Measurements from ENCODE around the gene CEACAM4.
"Not testable (repeated sequence)": the region's sequence is repeated elsewhere in the genome, so short reads cannot be mapped to it uniquely, and the experiment has no call there.

The CEACAM4 gene

DNA sequence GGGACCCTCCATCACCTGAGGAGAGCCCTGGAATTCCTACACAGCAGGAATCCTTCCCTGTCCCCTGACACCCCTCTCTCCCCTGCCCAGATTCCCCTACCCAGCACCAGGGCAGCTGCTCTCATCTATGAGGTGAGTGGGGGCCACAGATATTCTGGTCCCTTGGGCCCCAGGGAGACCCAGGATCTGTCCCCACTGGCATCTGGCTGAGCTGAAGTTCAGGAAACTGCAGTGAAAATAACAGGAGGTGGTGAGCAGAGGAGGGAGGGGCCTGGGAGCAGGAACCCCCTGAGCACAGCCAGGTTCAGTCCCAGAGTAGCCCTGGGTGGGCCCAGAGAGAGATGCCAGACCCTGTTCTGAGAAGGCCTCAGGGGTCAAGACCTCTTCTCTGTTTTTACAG, 40.8 kb downstream of the CEACAM4 start:
- DNase-seq (ENCODE audit: low read depth in 1 of 2, low spot score in 1 of 2), result no peak

DNA sequence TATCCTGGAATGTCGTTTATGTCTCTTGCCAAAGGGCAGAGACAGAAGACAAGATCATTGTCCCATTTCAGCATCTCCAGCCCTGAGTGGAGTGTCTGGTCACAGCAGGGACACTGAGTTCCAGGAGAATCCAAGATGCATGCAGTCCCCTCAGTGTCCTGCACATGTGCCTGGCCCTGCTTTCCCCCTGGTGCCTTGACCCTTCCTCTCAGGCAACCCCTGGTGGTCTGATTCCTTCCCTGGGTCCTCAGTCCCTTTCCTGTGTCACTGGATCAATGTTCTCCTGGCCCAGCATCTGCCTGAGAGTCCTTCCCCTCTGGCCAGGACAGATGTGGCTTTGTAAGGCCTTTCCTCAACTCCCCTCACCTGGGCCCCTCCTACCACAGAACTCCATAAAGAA, 41.9 kb downstream of the CEACAM4 start:
- no peak for DNase-seq (ENCODE audit: low read depth in 1 of 2, low spot score in 1 of 2)

DNA sequence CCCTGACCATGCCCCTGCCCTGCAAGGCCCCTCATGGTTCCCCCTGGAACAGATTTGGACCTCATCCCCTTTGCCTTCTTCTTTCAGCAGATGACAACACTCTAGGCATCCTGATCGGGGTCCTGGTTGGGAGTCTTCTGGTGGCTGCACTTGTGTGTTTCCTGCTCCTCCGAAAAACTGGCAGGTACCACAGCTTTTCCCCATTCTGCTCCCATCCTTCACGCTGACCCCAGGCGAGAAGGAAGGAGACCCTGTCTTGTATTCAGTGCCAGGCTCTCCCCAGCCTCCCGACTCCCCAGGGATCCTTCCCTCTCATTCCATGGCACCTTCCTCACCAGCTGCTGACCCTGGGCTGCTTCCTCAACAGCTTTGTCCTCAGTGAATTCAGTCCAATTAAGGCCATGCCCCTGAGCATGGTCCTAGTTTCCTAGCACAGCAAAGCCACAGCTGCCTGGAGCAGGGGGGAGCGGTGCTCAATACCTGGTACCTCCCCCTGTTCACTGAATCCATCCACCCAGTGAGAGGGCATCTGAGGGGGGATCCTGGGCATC, 42.5 kb downstream of the CEACAM4 start:
- no peak for DNase-seq (ENCODE audit: low read depth in 1 of 2, low spot score in 1 of 2)

DNA sequence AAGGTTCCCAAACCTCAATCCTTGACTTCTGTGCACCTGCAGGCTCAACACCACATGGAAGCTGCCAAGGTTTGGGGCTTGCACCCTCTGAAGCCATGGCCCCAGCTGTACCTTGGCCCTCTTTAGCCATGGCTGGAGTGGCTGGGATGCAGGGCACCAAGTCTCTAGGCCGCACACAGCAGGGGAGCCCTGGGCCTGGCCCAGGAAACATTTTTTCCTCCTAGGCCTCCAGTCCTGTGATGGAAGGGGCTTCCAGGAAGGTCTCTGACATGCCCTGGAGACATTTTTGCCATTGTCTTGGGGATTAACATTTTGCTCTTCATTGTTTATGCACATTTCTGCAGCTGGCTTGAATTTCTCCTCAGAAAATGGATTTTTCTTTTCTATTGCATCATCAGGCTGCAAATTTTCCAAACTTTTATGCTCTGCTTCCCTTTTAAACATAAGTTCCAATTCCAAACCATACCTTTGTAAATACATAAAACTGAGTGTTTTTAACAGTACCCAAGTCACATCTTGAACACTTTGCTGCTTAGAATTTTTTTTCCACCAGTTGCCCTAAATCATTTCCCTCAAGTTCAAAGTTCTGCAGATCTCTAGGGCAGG, 44.2 kb downstream of the CEACAM4 start:
- not testable (repeated sequence) for DNase-seq (ENCODE audit: low read depth in 1 of 2, low spot score in 1 of 2)

DNA sequence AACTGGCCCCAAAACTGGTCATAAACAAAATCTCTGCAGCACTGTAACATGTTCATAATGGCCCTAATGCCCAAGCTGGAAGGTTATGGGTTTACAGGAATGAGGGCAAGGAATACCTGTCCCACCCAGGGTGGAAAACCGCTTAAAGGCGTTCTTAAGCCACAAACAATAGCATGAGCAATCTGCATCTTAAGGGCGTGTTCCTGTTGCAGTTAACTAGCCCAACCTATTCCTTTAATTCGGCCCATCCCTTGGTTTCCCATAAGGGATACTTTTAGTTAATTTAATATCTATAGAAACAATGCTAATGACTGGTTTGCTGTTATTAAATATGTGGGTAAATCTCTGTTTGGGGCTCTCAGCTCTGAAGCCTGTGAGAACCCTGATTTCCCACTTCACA, 45.8 kb downstream of the CEACAM4 start:
- not testable (repeated sequence) for DNase-seq (ENCODE audit: low read depth in 1 of 2, low spot score in 1 of 2)

DNA sequence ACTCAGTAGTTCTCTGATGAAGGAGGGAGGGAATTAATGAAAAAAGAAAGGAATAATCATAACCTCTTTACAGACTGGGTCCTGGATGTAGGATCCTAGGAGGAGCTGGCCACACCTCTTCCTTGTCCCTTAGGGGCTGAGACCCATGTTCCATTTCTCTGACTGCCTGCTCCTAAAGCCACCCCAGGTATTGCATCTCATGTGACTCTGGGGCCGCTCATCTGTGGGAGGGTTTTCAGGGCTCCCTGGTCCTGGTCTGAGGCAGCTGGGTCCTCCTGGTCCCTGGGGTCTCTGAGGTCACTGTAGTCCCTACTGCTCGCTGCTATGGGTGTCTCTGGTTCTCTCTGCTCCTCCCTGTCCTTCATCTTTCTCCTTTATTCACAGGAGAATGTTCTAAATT, 48.0 kb downstream of the CEACAM4 start:
- DNase-seq (ENCODE audit: low read depth in 1 of 2, low spot score in 1 of 2), result no peak

DNA sequence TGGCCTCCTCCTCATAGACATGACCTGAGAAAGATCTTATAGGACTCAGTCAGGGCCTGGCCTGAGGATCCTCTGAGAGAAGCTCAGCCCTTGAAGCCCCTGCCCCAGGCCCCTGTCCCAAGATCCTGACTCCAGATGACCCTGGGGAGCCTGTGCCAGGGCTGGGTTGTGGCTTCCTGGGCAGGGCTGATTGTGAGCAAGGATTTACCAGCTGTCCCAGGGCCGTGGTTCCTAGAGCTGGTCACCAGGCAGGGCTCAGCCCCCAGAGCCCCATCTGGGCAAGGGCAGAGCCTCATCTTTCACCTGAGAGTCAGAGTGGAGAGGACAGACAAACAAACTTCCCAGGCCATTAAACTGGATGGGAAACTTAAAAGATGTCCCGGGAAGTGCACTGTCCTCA, 49.0 kb downstream of the CEACAM4 start:
- no peak for DNase-seq (ENCODE audit: low read depth in 1 of 2, low spot score in 1 of 2)

DNA sequence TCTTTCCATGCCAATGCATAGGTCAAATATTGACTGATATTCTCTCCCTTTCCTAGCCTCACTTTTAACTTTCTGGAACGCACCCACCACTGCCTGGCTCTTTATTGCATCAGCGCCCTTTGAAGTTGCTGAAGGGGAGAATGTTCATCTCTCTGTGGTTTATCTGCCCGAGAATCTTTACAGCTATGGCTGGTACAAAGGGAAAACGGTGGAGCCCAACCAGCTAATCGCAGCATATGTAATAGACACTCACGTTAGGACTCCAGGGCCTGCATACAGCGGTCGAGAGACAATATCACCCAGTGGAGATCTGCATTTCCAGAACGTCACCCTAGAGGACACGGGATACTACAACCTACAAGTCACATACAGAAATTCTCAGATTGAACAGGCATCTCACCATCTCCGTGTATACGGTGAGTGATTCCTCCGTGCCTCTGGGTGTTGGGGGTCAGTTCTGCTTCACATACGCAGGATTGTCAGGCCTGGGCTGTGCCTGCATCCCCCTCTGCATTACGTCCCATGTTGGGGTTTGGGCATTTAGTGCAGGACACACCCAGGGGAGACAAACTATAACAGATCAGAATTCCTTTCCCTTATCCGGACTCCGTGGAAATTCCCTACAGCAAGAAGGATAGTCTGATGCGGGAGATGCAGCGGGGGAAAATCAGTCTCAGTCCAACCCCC, 49.6 kb downstream of the CEACAM4 start:
- DNase-seq (ENCODE audit: low read depth in 1 of 2, low spot score in 1 of 2), result no peak

DNA sequence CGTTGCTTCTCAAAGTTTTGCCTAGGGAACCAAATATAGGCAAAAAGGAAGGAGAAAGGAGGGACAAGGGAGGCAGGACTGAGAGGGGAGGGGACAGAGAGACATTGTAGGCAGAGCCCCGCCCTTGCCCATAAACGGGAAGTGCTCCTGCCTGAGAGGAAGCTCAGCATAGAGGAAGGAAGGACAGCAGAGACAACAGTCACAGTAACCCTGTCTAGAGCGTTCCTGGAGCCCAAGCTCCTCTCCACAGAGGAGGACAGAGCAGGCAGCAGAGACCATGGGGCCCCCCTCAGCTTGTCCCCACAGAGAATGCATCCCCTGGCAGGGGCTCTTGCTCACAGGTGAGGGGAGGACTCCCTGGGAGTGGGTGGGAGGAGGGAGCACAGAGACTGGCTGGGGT, 50.9 kb downstream of the CEACAM4 start, which contains the start of gene CEACAM21:
Gene CEACAM21, plus strand, starts transcription at position 169 of the 400 bp plus-strand sequence. Its CDS starts 109 bp downstream, at position 278.
- DNase-seq (ENCODE audit: low read depth in 1 of 2, low spot score in 1 of 2), result no peak

DNA sequence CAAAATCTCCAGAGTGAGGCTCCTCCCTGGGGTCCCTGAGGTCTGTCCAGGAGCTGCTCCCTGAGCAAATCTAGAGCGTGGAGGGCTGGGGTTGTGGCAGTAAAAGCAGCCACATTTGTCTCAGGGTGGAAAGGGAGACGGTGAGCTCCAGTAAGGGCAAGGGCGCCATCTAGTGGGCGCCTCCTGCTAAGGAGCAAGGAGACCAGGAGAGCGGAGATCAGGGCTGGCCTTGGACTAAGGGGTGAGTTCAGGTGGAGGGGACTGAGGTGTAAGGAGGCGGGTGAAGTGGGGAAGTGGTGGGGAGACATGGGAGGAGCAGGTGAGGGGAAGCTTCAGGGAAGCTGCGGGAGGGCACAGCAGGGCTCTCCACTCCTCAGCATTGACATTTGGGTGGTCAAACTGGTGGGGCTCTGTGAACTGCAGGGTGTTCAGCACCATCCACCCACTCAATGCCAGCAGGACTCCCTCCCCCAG, 56.2 kb downstream of the CEACAM4 start:
- DNase-seq (ENCODE audit: low read depth in 1 of 2, low spot score in 1 of 2), result peak; percentile 77

DNA sequence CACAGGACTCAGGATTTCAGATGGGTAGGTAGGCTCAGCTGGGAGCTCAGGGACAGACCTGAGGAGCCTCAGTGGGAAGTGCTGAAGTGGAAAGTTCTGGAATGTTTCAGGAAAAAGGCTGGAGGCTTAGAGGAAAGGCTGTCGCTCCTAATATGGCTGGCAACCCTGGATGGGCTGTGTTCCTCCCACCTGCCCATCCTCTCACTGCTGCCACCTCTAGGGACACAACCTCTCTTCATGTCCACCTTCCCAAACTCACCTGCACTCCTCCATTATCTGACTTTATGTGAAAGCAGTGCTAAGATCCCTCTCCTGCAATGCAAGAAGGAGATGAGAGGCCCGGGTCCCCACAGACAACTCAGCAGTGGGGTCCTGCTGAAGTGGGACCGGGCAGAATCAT, 56.7 kb downstream of the CEACAM4 start:
- DNase-seq (ENCODE audit: low read depth in 1 of 2, low spot score in 1 of 2), result no peak

DNA sequence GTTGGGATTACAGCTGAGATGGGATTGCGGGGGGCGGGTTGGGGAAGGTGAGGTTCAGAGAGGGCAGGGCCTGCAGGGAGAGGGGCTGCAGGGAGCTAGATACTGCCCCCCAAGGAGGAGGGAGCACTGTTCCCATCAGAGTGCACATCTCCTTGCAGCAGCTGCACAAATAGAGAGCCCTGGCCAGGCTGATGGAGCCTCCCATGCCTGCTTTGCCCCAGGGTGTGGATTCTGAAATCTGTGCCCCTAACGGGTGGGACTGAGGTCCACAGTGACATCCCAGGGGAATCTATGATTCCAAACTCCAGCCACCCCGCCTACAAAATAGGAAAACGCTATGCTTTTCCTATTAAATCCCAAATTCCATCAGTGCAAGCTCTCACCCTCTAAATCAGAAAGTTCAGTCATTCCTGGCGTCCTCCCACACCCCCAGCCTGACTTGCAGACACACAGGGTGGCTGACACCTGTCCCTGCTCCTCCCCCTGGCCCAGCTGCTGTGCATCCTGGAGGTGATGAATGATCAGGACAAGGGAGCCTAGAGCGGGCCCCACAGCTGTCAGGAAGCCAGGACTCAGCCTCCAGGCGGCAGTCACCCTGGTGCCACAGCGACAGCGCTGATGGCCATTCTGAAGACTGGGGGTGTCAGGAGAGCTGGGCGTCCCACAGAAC, 57.3 kb downstream of the CEACAM4 start:
- no peak for DNase-seq (ENCODE audit: low read depth in 1 of 2, low spot score in 1 of 2)

All from activated T-helper 1 cell treated with anti-CD3 and anti-CD28 coated beads, Interleukin-2, amount 50 U/mL, for 16 hours (primary cell).